Stomach (tissue), 9 donors: Measurements from ENCODE around the gene KCNJ15. TPM values are rescaled to one million over a fixed set of nuclear protein-coding genes. Genes with fewer than 3 reads are reported as not detected.

Source experiments
- DNase-seq, 2 donors: peaks; one replicate each; pipeline versions ENCODE4 v3.0.0 to v3.0.0-alpha.2; 2013 to 2019
- H3K27ac ChIP-seq, 5 donors: fragments of 200-600 bp in 4 of 5; sonication (generic) in 4 of 5; one replicate each; pipeline ENCODE4 v1.5.1; 2013 to 2019; ENCODE audit warnings: mild to moderate bottlenecking in 1 of 5, moderate library complexity in 1 of 5
- H3K27me3 ChIP-seq, 3 donors: fragments of 200-600 bp; sonication (generic); one replicate each; pipeline ENCODE4 v1.5.1; 2017 to 2019; ENCODE audit warnings: mixed run types in 1 of 3
- H3K36me3 ChIP-seq, 4 donors: fragments of 200-600 bp; sonication (generic); 1 replicate in 3 of 4; 2 replicates in 1 of 4; pipeline ENCODE4 v1.5.1; 2016 to 2019
- H3K4me1 ChIP-seq, 4 donors: fragments of 200-600 bp; sonication (generic); one replicate each; pipeline ENCODE4 v1.5.1; 2016 to 2019
- H3K4me3 ChIP-seq, 4 donors: fragments of 200-600 bp; sonication (generic) in 3 of 4; one replicate each; pipeline ENCODE4 v1.5.1; 2016 to 2019; ENCODE audit warnings: mild to moderate bottlenecking in 1 of 4
- H3K9me3 ChIP-seq, 4 donors: fragments of 200-600 bp; sonication (generic); one replicate each; pipeline ENCODE4 v1.5.1; 2016 to 2019
- EP300 ChIP-seq: sonication (generic); formaldehyde crosslinking; IDR thresholded peaks from one replicate; pipeline ENCODE4 v1.6.1; 2017; ENCODE audit warnings: antibody characterized with exemption
- POLR2A ChIP-seq, 4 donors: fragments of 450-650 bp; IDR thresholded peaks; one replicate each; pipeline ENCODE4 v1.6.1; 2016; ENCODE audit warnings: antibody characterized with exemption in 4 of 4, control low read depth in 2 of 4, mild to moderate bottlenecking in 1 of 4, moderate library complexity in 1 of 4
- POLR2AphosphoS5 ChIP-seq, 3 donors: sonication (generic); formaldehyde crosslinking; IDR thresholded peaks; one replicate each; pipeline ENCODE4 v1.6.1; 2016; ENCODE audit warnings: antibody characterized with exemption in 3 of 3
- WGBS, 5 donors: extraction: QIAGEN DNeasy Blood & Tissue Kit in 3 of 5; methylation state at CpG; one replicate each; pipeline versions ENCODE4 v1.1.5 to v1.1.7; 2013 to 2018; 5-methylcytosine and 5-hydroxymethylcytosine counted together
- intact Hi-C: fragments of 100-400 bp; cut with DNase I; formaldehyde crosslinking; loops from one replicate; pipeline ENCODE4 v1.15.1; 2023; ENCODE audit warnings: low total_unique reads
- polyA plus RNA-seq, 3 donors: library from polyadenylated mRNA; stranded (reverse); fragments of 200-250 nt; gene quantifications; one replicate each; pipeline ENCODE4 v1.2.3, GENCODE V29; 2013
- total RNA-seq, 5 donors: library from RNA; depleted of rRNA; stranded (reverse); fragments of >200 nt; gene quantifications; one replicate each; pipeline versions ENCODE4 v1.1.0 to v1.2.3, GENCODE V29; 2014 to 2016
- TF ChIP-seq, protein P1 (sequence below), 7 experiments: fragments of 450-650 bp in 4 of 7; fragments of 200-600 bp in 3 of 7; sonication (generic) in 3 of 7; IDR thresholded peaks; one replicate each; pipeline ENCODE4 v1.5.1; 2016 to 2019; ENCODE audit warnings: antibody characterized with exemption in 7 of 7, control low read depth in 2 of 7, mild to moderate bottlenecking in 1 of 7
- donor health status: healthy with polysubstance abuse.
- donor health status: Bipolar disorder and iron deficiency.
- donor health status: healthy.

KCNJ15 gene
- total and polyA plus RNA-seq, 8 donors, result 3.5 to 38.4 (median 7.3) TPM; not detected in 1

DNA sequence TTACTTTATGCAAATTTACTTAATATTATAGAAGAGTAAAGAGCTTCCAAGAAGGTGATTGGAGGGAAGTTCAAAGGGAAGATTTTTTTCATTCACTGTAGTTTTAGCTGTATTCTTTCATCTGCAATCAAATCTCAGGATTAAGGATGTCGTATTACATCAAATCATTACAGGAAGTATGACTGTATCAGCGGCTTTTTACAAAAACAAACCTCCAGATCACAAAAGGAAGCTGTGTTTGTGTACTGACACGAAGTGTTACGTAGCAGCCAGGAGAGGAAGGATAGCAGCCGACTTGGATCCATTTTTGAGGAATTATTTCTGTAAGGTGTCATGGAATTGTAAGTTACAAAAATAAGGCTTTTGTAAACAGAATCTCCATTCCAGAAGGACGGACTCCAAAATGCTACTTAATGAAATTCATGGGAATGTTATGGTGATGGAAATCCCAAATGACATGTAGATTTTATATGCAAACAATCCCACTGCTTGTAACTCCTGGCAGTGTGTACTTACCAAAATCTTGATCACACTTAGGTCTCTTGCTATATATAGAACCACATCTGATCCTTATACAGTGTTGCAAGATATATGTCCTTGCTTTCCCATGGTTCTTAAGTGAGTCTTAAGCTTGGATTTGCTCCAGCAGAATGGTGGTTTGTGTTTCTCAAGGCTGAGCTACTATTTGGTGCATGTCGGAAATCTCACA is 49.8 kb downstream of the KCNJ15 start:
- H3K27ac ChIP-seq, result peak overlapping the region in 2 of 5 donors; percentile 1 to 47
- no peaks in the 10 kb centered on the region for H3K9me3 ChIP-seq
- peaks cover 0 to 12% (median 6%) of the 10 kb centered on the region in 4 donors for H3K4me1 ChIP-seq
- intact Hi-C loops, result no loop called here
- no peaks in the 10 kb centered on the region for H3K27me3 ChIP-seq
- H3K4me3 ChIP-seq, result no peak overlapping the region
- peak in 1 of 2 donors; percentile 47 for DNase-seq
- H3K36me3 ChIP-seq, result no peaks in the 10 kb centered on the region
- WGBS, 5 donors, result 13 to 28% (median 21%) methylated on average over 7 of the region's 7 CpGs
- TF ChIP-seq EP300 (no peak), POLR2A (IDR thresholded peaks at IDR 0.05) (no peak), POLR2AphosphoS5 (IDR thresholded peaks at IDR 0.05) (no peak)
- TF ChIP-seq, protein P1, sequence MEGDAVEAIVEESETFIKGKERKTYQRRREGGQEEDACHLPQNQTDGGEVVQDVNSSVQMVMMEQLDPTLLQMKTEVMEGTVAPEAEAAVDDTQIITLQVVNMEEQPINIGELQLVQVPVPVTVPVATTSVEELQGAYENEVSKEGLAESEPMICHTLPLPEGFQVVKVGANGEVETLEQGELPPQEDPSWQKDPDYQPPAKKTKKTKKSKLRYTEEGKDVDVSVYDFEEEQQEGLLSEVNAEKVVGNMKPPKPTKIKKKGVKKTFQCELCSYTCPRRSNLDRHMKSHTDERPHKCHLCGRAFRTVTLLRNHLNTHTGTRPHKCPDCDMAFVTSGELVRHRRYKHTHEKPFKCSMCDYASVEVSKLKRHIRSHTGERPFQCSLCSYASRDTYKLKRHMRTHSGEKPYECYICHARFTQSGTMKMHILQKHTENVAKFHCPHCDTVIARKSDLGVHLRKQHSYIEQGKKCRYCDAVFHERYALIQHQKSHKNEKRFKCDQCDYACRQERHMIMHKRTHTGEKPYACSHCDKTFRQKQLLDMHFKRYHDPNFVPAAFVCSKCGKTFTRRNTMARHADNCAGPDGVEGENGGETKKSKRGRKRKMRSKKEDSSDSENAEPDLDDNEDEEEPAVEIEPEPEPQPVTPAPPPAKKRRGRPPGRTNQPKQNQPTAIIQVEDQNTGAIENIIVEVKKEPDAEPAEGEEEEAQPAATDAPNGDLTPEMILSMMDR (IDR thresholded peaks at IDR 0.05), result no peak

GRCh38 chr21:38307771-38308531 is 51.2 kb downstream of the KCNJ15 start:
- Histone ChIP-seq H3K4me1 (peaks cover 0 to 12% (median 6%) of the 10 kb centered on the region in 4 donors), H3K27ac (no peak overlapping the region), H3K36me3 (no peaks in the 10 kb centered on the region), H3K9me3 (no peaks in the 10 kb centered on the region), H3K4me3 (no peak overlapping the region), H3K27me3 (no peaks in the 10 kb centered on the region)
- TF ChIP-seq POLR2A (IDR thresholded peaks at IDR 0.05) (no peak), POLR2AphosphoS5 (IDR thresholded peaks at IDR 0.05) (no peak), EP300 (no peak)
- TF ChIP-seq, protein P1 (IDR thresholded peaks at IDR 0.05), result no peak
- WGBS, 5 donors, result 76 to 82% (median 80%) methylated on average over 7 of the region's 7 CpGs
- DNase-seq, result no peak
- intact Hi-C loops, result no loop called here

DNA sequence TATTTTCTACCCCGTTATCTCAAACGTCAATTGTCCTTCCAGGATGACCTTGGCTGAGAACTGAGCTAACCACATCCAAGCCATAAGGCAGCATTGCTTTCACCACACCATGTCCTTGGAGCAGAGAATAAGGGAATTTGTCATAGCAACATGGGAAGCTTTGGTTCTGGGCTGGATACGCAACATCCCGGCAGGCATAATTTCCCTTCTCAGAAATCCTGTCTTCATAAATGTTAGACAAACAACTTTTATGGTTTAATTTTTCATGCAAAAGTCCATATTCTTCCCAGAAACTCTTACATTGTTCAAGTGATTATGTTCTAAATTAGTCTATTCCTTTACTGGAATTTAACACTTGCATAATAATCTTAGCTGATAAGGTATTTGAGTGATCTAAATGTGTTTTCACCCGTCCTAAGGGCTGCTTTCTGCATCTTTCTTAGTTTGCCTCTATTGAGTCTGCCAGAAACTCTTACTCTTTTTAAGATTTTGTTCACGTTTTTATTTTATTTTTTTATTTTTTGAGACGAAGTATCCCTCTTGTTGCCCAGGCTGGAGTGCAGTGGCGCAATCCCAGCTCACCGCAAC is 51.8 kb downstream of the KCNJ15 start:
- WGBS, 5 donors, result 66 to 71% (median 67%) methylated on average over 9 of the region's 9 CpGs
- intact Hi-C loops, result no loop called here

More for the DNA sequence above, 51.8 kb downstream of the KCNJ15 start:
- Histone ChIP-seq H3K27me3 (no peaks in the 10 kb centered on the region), H3K36me3 (no peaks in the 10 kb centered on the region), H3K27ac (peak overlapping the region in 1 of 5 donors; percentile 9), H3K4me3 (no peak overlapping the region), H3K4me1 (peaks cover 0 to 12% (median 6%) of the 10 kb centered on the region in 4 donors), H3K9me3 (no peaks in the 10 kb centered on the region)
- TF ChIP-seq POLR2A (IDR thresholded peaks at IDR 0.05) (no peak), EP300 (no peak), POLR2AphosphoS5 (IDR thresholded peaks at IDR 0.05) (no peak)
- TF ChIP-seq, protein P1 (IDR thresholded peaks at IDR 0.05), result no peak
- DNase-seq, result no peak
